Stimulated activated CD4-positive, alpha-beta T cell treated with anti-CD3 and anti-CD28 coated beads, Interleukin-1b, Interleukin-23, amount 100 ng/mL, for 24 hours (primary cell): Measurements from ENCODE around the gene KDM8.
A peak's percentile ranks its signal among the peaks of the same experiment; 100 is the strongest.
"Not testable (repeated sequence)": the region's sequence is repeated elsewhere in the genome, so short reads cannot be mapped to it uniquely, and the experiment has no call there.

Experiments used
- DNase-seq, 4 experiments: peaks; one replicate each; pipeline ENCODE4 v3.0.0-alpha.2; 2020; ENCODE audit warnings: low read depth in 4 of 4, low spot score in 1 of 4

The KDM8 gene

GRCh38 chr16:27190316-27190871 is 12.9 kb upstream of the KDM8 start:
- no peak for DNase-seq

GRCh38 chr16:27191352-27191924 is 11.9 kb upstream of the KDM8 start:
- DNase-seq = no peak

GRCh38 chr16:27193300-27193990 is 9.9 kb upstream of the KDM8 start:
- no peak for DNase-seq

- DNase-seq = no peak
These were observed 8.1 kb upstream of the KDM8 start for GRCh38 chr16:27195076-27195741.

- no peak for DNase-seq
These were observed 7.3 kb upstream of the KDM8 start for GRCh38 chr16:27195941-27196595.

DNA sequence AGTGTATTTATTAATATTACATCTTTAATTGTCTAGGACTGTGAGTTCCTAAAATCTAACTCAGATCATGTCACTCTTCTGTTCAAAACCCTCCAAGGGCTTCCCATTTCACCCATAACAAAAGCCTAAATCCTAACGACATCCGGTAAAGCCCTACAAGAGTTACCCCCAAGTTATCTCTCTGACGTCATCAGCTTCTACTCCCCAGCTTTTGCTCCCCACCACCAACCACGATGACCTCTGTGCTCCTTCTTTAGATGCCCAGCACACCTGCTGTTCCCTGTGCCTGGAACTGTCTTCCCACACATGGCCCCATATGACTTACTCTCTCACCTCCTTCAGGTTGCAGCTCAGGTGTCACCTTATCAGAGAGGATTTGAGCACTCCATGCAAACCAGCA is 6.3 kb upstream of the KDM8 start:
- DNase-seq = no peak

DNA sequence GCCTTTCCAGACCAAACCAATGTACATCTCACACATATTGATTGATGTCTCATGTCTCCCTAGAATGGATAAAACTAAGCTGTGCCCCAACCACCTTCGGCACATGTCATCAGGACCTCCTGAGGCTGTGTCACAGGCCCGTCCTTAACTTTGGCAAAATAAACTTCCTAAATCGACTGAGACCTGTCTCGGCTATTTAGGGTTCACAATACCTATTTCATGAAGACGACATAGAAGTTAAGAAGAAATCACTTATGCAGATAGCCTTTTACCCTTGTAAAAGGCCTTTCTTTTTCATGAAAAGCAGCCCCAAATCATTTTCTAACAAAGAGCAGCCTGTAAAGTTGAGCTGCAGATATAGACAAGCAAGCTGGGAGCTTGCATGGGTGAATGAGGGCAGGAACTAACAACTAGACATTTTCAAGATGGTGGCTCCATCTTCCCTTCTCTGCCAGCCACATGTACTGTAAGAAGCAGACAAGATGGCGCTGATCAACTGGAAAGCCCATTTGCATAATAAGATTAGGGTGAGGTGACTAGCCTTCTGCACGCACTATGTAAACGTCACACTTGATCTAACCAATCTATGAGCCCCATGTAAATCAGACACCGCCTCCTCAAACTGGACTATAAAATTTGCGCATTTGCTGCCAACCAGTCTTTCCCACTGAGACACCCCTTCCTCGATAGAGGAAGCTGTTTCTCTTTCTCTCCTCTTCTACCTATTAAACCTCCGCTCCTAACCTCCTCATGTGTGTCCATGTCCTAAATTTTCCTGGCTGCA is 4.7 kb upstream of the KDM8 start:
- DNase-seq = no peak

DNA sequence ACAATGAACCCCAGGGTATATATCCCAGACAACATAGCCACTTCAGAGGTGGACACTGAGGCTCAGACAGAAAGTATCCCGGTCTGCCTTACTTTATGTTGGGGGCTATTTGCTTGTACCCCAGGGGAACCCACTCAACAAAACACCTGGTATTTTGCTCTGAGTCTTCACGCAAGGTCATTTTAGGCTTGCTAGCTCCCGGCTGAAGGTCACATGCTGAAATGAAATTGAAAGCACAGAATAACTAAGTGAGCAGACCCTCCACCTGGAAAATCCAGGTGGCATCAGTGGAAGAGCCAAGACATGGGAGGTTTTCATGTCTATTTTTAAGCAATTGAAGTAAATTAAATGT is 4.1 kb upstream of the KDM8 start:
- DNase-seq = no peak

- DNase-seq = no peak
These were observed 3.6 kb upstream of the KDM8 start for GRCh38 chr16:27199736-27200135.

GRCh38 chr16:27200914-27201313 is 2.4 kb upstream of the KDM8 start:
- DNase-seq = not testable (repeated sequence)

DNA sequence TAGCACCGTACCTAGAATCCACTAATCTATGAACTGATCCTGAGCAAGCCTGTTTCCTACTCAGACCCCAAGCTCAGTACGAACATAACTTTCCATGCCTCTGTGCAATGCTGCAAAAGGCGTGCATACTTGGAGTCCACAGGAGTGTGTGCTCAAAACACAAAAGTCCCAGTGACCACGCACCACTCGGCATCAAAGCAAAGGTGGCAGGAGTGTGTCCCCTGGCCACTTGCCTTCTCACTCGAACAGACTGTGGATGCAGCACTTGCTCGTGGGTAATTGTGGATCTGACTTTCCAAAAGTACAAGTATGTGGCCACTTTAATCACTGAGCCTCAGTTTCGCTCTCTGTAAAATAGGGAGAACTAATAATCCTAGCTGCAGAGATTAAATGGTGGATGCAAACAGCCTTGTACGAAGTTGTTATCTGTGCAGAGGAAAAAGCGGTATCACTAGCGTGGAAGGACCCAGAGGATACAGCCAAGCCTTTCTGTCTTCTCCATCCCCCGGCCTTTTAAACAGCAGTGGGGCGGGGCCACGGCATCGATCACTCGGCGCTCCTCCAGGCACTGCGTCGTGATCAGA is 311 bp upstream of the KDM8 start:
- DNase-seq = peak; percentile 74 to 87 (median 78)

DNA sequence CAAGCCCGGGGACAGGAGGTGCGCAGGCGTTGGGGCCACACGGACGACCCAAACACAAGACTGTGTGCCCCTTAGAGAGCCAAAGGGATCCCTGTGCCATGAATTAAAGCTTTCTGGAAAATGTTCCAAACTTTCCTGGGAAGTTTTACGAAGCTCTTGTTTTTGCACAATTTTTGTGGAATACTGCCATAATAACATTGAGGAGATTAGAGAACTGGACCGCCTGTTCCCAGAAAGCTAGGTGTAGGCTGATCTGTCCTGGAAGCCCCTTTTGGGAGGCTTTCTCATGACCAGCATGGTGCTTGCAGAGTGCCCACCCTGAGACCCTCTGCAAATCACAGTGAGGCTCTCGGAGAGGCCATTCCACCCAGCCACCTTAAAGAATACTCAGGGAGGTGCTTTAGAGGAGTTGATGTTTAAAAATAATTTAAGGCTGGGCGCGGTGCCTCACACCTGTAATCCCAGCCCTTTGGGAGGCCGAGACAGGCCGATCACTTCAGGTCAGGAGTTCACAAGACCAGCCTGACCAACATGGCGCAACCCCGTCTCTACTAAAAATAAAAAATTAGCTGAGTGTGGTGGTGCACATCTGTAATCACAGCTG is 1.1 kb downstream of the KDM8 start:
- DNase-seq = no peak

DNA sequence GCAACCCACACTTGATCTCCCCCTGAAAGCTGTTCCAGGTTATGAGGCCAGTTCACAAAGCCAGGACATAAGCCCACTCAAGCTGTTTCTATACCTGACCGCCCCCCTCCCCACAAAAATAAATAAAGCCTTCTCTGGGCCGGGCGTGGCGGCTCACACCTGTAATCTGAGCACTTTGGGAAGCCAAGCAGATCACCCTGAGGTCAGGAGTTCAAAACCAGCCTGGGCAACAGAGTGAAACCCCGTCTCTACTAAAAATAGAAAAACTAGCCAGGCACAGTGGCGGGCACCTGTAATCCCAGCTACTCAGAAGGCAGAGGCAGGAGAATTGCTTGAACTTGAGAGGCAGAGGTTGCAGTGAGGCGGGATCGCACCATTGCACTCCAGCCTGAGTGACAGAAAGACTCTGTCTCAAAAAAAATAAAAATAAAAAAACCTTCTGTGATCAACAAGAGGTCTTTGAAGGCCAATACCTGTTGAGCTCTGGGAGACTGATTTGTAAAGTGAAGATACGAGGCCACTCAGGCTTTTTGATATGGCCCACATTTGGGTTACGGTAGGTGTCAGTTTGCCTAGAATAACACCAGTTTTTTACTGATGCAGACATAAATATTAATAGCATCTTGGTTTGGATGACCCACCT is 2.2 kb downstream of the KDM8 start:
- DNase-seq = no peak

DNA sequence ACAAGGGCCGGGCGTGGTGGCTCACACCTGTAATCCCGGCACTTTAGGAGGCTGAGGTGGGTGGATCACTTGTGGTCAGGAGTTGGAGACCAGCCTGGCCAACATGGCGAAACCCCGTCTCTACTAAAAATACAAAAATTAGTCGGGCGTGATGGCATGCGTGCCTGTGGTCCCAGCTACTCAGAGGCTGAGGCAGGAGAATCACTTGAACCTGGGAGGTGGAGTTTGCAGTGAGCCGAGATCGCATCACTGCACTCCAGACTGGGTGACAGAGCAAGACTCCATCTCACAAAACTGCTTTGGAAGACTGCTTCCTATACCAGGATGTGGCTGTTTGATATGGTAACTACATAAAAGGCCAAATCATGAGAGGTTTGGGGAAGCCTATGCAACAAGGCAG is 3.8 kb downstream of the KDM8 start:
- DNase-seq = not testable (repeated sequence)

DNA sequence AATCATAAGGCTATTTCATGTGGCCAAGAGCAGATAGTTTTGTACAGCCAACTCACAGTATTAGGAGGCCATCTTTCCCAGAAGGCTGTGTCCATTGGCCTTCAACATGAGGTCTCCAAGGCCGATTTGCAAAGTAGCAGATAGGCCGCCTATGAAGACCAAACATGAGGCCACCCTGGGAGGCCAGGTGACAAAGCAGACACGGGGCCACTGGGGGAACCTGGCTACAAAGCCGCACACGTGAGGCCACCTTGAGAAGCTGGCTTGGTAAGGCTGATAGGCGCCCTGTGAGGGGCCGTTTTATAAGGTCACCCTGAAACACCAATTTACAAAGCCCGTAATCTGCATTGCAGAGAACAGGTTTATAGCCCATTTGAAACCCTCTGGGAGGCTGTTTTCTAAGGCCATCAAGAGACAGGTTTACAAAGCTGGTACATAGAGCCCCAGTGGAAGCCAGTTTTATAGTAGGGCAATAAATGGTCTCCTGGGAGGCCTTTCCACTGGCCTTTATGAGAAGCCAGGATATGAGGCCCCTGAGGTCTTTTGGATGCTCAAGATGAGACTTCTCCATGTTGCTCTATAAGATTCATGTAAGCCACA is 4.9 kb downstream of the KDM8 start:
- DNase-seq = no peak

- no peak for DNase-seq
These were observed 5.5 kb downstream of the KDM8 start for GRCh38 chr16:27208796-27209195.

- DNase-seq = no peak
These were observed 6.3 kb downstream of the KDM8 start for GRCh38 chr16:27209591-27209990.

GRCh38 chr16:27210174-27210573 is 6.8 kb downstream of the KDM8 start:
- no peak for DNase-seq

- DNase-seq = no peak
These were observed 7.7 kb downstream of the KDM8 start for GRCh38 chr16:27211026-27211425.
